LHCN-M2 (cell line): ENCODE results near the gene ZBTB16. TPM values are rescaled to one million over a fixed set of nuclear protein-coding genes. Genes with fewer than 3 reads are reported as not detected.

ENCODE experiments used
- DNase-seq: peaks from one replicate; pipeline ENCODE4 v3.0.0-alpha.2; 2012; ENCODE audit warnings: low read depth
- total RNA-seq: library from RNA; depleted of rRNA; stranded (reverse); fragments of >200 nt; gene quantifications from 2 replicates; pipeline ENCODE4 v1.2.3, GENCODE V29; 2014

The ZBTB16 gene
- total RNA-seq, 1 experiment from 2014 or later, result 4.3 TPM

DNA sequence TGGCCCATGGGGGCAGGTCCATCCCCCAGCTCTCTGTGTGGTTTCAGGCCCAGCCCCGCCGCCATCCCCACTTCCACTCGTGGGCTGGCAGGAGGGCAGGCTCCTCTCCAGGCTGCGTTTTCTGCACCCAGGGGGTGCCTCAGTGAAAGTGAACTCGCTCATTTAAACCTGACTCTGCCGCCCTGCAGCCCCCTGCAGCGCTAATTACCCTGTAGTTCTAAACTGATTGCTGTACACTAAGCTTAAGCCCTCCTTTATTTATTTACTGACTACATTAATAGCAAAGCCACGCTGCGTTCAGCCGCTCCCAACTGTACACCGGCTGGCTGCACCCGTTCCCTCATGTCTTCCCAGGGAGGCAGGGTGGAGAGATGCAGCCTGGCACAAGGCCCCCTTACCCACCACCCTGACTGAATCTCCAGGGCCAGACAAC lies 200.1 kb downstream of the ZBTB16 start:
- no peak for DNase-seq

DNA sequence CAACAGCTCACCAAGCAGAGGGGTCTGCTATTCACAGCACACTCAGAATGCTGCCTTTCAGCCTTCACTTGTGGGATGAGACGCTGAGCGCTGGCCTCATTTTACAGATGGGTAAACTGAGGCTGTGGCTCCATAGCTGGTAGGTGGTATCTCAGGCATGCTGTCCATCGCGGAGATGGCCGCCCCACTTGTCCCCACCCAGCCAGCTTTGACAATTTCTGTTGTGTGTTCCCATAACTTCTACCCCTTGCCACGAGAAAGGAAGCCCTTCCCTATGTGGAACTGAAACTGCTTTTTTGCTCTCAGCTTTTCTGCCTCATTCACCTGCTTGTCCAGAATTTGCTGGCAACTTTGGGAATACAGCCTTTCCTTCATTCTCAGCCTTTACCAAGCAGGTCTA lies 200.6 kb downstream of the ZBTB16 start:
- DNase-seq, result no peak

DNA sequence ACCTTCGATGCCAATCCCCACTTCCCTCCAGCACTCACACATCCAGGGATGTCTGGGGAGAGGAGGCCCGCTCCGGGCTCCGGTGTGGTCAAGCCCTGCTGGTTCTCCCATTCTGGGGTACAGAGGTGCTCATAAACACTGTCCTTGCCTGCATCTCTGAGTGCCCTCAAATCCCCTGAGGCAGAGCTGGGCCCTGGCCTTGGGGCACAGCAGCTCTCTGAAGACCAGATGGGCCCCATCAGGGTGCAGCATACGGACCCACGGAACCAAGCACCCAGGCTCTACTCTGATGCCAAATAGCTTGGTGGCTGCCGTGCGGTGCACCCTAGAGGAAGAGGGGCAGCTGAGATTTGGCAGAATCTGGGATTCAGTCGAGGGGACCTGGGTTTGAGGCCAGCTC lies 201.0 kb downstream of the ZBTB16 start:
- no peak for DNase-seq

DNA sequence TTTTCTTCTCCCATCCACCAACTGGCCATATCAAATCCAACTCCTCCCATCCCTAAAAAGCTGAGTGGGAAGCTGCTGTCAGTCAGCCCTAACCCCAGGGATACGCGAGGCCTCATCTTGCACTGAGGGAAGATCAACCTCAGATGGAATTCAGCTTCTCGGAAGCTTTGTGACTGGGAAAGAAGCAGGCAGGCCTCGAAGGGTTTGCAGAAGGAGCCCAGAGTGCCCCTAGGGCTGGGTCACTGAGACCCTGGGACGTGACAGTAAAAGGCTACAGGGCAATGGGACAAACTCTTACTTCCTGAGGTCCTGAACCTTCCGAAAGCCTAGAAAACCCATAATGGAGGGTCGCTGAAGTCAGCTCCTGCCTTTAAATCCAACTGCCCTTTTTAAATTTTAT lies 202.3 kb downstream of the ZBTB16 start:
- no peak for DNase-seq

DNA sequence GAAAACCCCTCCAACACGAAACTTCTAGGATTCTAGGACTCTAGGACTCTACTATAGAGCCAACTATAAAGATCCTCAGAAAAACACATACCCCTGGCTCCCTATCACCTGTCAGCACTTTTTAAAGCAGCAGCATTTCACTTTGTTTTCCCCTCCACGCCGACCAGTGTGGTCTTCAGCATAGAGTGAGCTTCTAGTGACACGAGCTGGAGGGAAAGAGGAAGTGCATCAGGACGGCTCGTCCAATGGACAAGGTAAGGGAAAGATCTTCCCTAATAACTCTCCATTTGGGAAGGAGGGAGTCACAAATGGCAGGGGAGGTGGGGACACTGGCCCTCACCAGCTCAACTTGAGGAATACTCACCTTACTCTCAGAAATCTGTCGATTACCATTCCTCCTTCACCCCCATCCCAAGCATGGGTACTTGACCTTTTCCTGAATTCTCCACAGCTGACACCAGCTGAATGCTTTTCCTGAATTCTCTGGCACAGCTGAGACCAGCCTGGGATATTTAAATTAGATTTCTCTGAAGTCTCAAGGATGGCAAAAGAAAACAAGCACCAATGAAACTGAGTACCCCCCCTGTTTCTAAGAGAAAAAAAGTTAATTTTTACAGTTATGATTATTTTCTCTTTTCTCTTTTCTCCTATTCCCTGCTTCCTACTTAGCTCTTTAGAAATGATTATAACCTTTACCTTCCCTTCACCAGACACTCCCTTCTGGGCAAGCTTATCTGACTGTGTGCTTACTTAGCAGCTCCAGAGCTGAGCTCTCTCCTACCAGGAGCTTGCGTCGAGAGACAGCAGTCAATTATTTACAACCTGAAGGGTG lies 203.4 kb downstream of the ZBTB16 start:
- peak; percentile 63 for DNase-seq

DNA sequence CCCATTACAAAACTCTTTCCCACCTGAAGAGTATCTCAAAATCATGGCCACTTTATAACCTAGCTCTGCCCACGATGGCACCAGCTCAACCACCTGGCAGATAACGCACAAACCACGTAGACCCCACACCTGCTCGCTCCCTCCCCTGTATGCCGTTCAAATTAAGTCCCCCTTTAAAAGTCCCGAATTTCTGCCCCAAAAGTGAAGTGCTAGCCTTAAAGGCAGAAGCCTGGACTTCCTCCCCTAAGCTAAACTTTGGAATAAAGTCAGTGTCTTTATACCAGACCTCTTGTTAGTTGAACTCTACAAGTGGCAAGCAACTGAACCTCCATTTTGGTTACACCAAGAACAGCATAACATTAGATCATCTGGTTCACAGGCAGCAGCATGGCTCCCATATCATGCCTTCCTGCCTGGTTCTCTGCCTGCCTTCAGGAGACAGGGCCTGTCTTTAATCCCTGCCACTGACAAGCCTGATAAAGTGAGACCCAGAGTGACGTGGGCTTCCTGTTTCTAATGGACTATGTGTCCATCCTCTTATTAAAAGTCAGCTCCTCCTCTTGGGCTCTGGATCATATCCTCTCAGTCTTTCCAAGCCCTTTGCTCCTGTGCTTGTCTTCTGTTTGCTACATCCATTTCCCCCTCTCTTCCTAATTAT lies 204.1 kb downstream of the ZBTB16 start:
- no peak for DNase-seq

DNA sequence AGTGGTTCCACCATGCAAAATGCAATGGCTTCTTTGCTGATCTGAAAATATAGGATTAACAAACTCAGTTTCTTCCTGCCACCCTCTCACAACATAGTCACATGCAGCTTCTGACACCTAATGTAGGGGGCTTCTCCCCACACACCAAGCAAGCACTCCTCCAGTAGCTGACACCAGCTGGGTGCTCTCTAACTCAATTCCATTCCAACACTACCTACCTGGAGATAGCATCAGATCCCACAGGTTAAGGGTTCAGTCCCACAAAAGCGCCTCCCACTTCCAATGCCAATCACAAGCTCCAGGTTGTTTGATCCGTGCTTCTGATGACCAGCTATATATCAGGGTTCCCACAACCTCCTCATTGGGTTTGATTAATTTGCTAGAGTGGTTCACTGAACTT lies 204.9 kb downstream of the ZBTB16 start:
- no peak for DNase-seq

DNA sequence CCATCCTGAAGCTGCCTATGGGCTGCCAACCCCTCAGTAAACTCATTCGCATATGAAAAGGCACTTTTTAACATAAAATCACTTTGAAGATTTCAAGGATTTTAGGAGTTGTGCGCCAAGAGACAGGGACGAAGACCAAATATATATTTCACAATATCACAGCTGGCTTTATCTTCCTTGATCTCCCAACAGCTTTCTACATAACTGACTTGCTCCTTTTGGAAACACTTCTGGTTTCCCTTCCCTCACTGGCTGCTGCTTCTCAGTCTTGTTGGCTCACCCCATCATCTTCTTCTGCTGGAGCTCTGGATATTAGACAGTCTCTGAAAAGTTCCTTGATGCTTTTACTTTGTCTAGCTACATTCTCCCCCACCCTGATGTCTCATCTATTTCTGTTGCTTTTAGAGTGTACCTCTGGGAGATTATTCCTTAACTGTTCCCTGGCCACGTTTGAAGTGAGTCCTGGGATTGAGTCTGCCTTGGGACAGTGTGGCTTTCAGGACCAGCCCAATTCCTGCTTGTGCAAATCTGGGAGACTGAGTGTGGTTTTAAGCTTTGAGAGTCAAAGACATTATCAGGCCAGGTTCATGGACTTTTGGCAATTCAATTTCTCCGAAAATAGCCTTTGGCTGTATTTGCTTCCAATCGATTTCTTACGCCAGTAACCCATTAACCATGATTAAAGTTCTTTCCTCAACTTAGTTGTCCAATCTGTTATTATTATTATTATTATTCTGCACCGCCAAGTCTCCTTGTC lies 205.8 kb downstream of the ZBTB16 start:
- DNase-seq, result no peak

DNA sequence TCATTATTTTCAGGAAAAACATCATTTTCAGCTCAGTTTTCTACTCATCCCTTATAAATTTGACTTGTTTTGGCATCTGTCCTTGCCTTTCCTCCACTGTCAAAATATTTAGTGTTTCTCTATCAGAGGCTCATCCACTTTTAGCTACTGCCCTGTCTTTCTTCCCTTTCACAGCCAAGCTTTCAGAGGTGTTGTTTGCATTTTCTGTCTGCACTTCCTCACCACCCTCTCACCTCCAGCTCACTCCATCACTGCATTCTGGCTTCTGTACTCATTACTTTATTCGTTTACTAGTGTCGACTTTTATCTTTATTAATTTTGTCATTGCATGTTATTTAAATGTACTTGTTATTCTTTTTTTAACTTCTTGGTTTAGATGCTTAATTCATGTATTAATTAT lies 210.0 kb downstream of the ZBTB16 start:
- no peak for DNase-seq

DNA sequence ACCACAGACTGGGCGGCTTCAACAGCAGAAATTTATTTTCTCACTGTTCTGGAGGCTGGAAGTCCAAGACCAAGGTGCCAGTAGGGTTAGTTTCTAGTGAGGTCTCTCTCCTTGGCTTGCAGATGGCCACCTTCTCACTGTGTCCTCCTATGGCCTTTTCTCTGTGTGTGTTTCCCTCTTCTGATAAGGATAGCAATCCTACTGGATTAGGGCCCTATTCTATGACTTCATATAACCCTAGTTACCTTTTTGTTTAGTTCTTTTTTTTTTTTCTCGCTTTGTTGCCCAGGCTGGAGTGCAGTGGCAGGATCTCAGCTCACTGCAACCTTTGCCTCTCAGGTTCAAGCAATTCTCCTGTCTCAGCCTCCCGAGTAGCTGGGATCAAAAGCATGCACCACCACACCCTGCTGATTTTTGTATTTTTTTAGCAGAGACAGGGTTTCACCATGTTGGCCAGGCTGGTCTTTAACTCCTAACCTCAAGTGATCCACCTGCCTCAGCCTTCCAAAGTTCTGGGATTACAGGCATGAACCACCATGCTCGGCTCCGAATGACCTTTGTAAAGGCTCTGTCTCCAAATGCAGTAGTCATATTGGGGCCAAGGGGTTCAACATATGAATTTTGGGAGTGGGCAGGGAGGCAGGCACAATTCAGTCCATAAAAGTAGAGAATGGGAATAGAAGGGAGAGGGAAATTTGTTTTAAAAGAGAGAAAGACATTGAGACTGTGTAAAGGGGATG lies 211.2 kb downstream of the ZBTB16 start:
- no peak for DNase-seq

DNA sequence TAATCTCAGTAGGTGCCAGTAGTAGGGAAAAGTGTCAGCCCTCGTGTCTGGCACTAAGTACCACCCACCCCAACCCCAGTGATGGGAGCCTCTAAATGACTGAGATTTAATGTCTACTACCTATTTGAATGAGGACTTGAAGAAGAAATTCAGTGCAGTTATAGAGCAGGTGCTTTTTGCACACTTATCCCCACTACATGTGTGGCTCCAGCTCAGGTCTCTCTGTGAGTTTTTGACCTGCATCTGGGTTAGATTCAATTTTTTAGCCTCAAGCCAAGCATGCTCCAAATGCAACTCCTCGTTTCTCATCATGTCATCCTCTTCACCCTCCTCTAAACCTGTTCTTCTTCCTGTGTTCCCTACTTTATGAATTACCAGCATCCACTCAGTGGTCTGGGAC lies 211.8 kb downstream of the ZBTB16 start:
- DNase-seq, result no peak

DNA sequence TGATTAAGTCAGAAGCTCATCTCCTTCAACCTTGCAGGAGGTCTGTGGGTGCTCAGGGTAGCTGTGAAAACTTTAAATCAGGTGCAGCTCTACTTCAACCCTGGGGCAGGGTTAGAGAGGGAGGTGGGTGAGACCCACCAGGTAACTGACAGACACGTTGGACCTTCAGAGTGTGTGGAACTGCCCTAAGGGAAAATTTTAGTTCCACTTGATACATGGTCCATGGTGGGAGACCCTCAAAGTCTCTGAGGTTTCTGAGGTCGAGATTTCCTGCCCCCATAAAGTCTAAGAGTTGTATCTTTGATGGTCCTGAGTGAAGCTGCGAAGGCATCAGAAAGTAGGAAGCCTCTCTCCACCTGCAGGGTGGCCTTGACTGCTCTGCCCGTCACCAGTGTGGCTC lies 212.8 kb downstream of the ZBTB16 start:
- no peak for DNase-seq

DNA sequence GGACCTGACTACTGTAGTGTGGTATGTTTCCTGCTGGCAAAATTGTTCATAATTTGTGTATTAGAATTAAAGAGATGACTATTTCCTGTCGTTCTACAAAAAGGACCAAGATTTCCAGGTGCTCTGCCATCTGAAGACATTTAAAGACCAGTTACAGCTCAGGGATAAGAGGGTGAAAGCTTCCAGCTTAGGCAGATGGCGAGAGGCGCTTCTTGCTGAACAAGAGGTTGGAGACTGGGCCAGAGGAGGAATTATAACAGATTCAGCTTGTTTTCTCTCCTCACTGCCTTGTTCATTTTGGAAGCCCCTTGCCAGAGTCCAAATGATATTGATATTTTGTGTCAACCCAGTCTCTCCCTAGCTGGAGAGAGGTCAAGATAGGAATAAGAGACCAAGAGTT lies 213.6 kb downstream of the ZBTB16 start:
- no peak for DNase-seq

DNA sequence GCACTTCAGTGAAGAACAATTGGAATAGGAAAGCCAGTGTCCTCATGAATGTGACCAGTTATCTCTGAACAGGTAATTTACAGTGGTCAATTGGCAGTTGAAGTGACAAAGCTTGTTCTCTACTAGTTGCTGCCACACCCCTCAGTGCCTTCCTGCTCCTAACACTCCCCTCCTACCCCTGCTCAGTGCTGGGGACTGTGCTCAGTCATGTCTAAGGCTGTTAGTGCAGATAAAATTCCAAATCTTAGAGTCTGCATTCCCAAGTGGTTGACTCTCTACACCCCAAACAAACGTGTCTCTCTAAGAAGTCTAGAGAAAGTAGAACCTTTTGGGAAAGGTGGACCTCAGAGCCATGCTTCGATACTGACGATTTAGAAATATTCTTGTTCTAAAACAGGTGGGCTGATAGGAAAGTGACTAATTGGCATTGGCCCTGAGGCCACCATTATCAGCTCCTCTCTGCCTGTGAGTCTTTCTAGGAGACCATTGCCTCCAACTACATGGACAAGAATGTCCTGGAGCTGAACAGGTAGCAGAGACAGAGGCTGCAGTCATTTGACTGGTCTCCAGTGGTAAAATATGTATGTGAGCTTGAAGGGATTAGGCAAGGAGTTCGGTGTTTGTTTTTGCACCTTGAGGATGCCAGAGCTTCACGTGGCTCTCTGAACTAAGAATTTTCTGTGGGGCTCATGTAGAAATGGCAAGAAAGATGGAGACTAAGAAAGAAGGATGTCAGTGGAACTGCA lies 214.6 kb downstream of the ZBTB16 start:
- no peak for DNase-seq

DNA sequence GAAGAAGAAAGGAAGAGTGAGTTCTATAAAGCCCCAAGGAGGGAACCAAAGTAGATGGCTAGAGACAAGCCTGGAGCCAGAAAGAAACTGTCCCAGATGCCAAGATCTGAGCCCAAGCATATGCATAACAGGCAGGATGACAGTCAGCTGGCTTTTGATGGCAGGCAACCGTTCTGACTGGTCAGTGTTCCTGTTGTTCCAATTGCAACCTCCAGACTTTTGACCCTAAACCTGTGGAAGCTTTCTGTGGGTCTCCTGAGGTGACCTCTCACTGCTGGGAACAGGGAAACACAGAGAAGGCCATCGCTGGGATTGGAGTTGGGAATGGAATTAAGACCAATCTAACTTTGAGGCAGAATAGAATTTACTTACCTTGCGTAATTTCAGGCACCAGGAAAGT lies 215.1 kb downstream of the ZBTB16 start:
- DNase-seq, result no peak

DNA sequence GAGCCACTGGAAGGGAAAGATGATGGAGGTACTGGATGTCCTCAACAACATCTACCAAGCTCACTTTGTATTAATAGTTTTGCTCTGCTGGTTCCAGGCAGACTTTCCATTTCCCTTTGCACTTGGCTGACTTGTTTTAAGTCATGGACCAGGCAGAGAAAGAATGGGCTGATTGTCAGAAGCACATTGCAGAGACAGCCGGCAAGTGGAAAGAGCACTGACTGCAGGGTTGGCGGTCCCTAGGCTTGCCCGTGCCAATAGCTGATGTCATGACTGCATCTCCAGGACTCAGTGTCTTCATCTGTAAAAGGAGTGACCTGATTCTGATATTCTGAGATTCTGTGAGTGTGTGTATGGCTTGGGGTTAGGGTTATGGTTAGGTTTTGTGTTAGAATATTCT lies 215.8 kb downstream of the ZBTB16 start:
- DNase-seq, result no peak

DNA sequence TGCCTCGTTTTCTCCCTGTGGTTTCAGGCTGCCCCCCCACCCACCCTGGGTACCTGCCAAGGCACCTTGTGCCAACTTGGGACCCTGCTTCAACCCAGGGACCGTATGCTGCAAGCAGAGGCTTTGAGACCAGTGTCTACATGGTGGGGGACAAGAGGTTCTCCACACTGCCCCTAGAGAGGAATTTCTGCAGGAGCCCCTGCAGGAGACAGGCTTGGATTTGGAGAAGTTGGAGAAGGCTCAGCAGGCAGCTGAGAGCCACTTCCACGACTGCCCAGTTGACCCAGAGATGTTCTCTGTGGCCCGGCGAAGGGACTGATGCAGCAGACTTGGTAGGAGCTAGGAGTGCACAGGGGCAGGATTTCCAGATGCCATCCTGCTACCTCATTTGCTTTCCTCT lies 216.6 kb downstream of the ZBTB16 start:
- DNase-seq, result no peak

DNA sequence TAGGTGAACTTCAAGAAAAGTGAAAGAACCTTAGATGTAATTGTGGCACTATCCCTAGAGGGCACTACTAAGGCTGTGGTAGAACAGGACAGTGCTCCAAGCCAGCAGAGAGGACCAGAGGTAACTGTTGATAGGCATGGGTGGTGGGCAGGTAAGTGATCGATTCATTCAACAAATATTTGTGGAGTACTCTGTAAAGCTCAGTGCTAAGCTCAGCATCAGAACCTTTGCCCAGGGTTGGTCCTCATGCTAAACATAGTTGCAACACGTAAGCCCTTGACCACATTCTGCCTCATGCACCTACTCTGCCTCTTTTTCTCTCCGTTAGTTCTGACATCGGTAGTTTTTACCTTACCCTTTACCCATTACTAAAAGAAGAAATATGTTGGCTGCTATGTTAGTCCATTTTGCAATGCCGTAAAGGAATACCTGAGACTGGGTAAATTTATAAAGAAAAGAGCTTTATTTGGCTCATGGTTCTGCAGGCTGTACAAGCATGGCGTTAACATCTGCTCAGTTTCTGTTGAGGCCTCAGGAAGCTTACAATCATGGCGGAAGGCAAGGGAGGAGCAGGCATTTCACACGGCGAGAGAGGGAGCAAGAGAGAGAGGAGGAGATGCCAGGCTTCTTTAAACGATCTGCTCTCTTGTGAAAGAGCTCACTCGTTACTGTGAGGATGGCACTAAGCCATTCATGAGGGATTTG lies 218.3 kb downstream of the ZBTB16 start:
- DNase-seq, result no peak

DNA sequence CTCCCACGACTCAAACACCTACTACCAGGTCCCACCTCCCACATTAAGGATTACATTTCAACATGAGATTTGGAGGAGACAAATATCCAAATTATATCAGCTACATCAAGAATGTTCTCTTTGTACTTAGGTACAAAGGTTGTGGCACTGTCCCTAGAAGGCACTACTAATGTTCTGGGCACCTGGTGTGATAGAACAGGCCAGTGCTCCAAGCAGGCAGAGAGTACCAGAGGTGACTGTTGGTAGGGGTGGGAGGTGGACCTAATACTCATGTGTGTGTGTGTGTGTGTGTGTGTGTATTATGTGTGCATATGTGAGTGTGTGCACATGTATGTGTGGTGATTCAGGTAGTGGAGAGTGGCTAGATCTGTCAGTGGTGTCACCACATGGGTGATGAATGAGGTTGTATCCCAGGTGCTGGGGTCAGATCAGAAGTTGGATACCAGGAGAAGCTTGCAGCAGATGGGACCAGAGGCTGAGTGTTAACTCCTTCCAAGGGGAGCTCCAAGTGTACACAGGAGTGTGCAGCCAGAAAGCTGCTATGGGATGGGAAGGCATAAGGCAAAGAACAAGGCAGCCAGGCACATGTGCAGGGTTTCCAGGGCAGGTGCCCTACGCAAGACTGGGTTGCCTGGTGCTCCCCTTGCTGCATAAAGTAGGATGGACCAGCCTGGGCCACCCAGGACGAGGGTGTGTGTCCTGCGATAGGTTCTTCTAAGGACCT lies 219.0 kb downstream of the ZBTB16 start:
- DNase-seq, result no peak
